Embryonic facial prominence (tissue), 1 donor: ENCODE measurements around the gene CCND1.

Experiments
- DNase-seq: peaks from one replicate; pipeline ENCODE4 v3.0.0-alpha.2; 2016; ENCODE audit errors: extremely low spot score

CCND1 gene

DNA sequence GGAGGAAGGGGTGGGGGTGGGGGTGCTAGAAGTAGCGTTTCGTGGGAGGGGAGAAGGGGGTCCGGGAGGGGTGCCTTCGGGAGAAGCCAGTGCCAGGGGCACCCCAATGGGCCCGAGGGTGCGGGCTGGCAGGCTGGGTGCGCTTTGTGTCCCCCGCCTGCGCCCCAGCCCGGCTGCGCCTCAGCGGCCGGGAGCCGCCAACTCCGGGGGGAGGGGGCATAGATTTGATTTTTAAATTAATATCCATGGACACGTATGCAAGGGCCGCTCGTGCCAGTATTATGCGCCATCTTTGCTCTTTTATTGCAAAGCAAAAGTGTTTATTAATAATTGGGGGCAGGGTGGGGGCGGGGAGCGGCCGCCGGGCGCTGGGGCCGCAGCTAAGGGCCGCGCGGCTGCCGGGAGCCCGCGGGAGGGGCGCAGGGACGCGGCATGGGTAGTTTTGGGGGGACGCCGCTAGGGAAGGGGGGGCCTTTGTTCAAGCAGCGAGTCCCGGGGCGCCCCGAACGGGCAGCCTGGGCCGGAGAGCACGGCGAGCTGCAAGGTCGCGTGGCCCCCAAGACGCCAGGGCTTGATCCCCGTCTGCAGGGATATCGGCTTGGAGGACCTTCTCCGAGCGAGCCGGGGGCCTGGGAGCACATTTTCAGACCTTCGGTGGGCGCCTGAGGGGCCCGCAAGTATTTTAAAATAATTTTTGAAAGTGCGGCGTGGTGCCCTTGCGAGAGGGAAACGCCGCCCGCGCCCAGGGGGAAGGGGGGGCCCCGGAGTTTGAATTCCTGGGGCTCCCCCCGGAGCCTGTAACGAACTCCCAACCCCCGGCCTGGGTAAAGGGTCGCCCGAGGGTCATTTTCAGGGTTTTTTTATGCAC is 959 bp downstream of the CCND1 start:
- no peak for DNase-seq

DNA sequence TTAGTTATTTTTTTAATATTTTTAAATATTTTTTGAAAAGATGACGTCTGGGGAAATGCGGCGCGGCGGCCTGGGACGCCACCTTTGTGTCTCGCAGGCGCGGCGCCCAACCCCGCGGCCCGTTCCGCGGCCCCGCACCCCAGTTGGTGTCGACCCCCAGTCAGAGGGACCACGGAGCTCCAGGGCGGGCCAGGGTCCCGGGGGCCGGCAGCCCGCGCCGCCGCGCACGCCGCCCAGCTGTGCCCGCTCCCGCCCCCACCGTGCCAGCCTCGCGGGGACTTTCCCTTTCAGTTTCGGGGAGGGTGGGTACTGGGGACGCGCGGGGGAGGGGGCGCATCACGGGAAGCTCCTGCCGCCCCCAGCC is 1.6 kb downstream of the CCND1 start:
- no peak for DNase-seq

DNA sequence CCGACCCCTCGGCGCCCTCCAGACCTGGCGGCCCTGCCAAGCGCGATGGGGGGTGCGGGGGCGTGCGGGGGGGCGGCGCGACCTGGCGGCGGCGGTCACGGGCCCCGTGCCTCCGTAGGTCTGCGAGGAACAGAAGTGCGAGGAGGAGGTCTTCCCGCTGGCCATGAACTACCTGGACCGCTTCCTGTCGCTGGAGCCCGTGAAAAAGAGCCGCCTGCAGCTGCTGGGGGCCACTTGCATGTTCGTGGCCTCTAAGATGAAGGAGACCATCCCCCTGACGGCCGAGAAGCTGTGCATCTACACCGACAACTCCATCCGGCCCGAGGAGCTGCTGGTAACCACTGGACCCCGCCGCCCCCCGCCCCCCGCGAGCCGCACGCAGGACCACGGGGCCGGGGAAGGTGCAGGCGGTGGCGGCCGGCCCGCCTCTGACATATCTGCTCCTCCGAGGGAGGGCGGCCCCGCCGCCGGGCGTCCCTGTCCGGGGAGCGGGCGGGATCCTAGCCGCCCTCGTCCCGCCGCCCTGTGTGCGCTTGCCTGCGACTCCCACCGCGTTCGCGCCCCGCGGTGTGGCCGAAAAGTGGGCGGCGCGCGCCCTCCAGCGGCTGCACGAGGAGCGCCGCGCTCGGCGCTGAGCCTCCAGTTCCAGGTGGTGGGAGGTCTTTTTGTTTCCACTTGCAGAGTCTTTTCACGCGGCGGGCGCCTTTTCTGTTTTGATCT is 2.1 kb downstream of the CCND1 start:
- DNase-seq, result peak; percentile 60

DNA sequence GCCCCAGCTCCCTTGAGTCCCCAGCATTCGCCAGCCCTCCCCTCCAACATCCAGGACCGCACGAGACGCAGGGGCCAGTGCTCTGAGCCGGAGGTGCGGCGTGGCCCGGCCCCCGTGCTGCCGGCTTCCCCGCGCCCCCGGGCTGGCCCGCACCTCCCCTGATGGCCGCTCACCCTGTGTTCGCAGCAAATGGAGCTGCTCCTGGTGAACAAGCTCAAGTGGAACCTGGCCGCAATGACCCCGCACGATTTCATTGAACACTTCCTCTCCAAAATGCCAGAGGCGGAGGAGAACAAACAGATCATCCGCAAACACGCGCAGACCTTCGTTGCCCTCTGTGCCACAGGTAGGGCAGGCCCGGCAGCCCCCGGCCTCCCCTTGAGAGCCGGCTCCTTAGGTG is 2.7 kb downstream of the CCND1 start:
- DNase-seq, result no peak

DNA sequence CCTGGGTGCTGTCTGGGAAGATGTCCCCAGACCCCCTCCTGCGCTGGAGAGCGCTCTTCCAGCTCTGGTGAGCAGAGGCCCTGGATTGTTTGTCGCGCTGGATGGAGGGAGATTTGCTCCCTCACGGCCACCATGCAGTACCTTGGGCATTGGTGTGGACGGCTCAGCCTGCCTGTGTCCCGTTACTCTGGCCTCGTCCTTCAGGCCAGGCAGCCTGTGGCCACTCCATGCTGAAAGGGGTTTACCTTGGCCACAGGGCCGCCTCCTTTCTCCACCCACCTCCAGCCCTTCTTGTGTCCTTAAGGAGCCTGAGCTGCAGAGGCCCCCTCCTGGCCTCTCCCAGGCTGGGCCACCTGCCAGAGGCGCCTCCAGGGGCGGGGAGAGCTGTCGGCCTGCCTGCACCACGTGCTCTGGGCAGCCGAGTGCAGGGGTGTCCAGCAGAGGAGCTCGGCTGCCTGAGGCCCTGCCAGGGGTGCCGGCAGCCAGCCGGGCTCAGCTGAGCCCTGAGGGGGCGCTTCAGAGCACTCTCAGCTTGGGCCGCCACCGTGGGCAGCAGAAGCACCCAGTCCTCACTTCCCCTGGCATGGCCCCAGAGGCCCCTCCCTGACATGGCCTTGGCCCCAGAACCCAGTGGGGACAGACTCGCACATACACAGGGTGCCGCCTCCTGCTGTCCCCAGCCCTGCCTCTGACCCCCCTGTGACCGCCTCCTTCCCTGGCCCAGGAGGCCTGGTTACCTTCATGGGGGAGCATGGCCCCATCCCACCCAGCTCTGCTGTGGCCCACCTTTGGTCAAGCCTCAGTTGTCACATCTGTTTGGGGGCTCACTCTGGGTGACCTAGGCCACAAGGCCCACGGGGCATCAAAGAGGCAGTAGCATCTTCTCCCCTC is 3.4 kb downstream of the CCND1 start:
- no peak for DNase-seq

DNA sequence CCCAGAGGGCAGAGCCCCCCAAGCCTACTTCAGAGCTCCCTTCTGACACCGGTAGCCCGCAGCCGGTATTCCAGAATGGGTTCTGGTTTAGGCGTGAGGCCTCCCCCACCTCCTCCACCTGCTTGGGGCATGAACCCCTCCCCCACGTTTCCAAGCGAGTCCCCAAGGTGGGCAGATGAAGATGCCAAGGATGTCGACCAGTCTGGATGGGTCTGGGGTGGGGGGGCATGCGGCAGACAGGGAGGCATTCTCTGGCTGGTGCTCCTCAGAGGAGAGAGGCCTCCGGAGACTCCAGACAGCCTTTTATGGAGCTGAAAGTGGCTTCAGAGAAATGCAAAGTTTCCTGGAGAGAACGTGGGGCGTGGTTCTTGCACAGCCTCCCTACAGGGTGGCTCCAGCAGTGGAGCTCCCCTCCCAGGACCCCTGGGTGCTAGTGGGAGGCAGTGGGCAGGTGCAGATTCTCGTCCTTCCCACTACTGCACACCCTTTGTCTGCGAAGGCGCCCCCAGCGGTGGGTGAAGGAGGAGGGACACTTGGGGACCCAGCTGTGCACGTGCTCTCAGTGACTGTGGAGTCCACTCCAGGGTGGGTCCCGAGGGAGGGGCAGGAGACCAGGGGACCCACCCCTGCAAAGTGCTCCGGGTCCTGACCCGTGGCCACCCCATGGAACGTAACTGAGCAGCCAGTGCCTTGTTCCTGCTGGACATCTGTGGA is 4.2 kb downstream of the CCND1 start:
- no peak for DNase-seq

DNA sequence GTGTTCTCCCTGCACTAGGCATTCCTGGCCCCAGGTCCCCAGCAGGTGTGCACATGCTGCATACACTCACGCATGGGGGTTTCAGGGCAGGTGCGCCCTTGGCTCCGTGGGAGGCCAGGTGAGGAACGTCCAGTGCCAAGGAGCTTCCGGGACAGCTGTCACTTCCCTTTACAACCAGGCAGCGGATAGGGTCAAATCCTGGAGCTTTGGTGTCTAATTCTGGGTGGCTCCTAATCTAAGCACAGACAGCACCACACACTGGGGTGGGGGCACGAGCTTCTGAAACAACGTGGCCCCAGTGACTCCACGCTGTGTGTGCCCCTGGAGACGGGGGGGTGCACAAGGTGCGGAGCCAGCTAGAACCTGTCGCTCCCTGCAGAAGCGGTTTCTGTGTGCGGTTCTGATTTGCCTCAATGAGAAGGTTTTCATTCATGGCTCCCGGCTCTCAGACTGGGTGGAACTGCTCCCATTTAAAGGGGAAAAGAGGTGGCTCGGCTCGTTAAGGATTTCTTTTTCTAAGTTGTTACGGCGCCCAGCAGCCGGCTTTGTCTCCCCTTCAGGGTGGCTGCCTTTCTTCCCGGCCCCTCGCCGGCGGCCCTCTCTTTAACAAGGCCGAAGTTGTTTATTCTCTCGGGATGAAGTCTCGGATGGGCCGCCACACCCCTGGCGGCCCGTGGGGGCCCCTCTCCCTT is 5.0 kb downstream of the CCND1 start:
- no peak for DNase-seq

DNA sequence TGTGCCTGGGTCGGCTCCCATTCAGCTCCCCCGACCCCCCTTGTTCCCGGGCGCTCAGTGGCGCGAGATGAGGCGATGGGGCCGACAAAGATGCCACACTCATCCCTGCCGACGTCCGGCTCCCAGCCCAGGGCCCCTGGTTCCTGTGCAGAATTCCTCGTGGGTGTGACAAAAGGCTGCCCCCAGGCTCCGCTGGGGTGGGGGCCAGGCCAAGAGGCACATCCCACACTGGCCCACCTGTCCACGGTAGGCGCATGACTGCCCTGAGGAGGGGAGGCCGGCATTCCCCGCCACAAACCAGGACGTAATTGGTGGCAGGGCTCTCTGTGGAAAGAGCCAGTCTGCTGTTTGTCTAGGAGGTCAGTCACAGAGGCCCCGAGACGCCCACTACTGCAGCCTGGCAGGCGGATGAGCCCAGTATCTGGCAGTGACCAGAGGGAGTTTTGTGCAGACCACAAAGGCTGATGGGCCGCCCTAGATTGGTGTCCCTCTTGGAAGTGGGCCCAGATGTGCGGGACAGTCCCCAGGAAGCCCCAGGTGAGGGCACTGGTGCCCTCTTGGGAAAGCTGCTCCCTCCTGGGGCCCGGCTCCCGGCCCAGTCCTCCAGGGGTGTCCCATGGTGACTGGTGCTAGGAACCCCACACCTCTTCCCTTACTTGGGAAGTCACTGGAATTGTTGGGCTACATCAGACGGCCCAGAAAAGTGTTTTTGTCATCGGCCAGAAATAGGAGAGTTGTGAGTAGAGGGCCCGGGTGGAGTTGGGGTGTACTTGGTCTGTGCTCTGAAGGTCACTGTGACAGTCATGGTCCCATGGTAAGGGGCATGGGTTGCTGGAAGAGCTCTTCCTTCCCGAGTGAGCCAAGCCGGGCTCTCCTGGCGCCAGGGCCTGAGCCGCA is 5.8 kb downstream of the CCND1 start:
- DNase-seq, result no peak

DNA sequence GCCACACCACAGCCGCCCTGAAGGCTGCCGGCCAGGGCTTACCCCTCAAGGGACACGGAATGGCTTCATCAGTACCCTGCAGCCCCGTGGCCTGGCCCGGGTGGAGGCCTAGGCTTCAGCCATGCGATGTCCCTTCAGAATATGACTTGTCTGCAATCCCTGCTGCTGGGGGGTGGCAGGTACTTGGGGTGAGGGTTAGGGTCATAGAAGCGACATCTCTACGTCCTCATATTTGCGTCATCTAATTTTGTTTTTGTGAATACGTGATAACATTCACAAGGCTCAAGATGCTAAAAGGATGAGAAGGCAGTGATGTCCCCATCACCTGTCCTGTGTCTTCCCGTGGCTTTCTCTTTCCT is 6.4 kb downstream of the CCND1 start:
- no peak for DNase-seq

DNA sequence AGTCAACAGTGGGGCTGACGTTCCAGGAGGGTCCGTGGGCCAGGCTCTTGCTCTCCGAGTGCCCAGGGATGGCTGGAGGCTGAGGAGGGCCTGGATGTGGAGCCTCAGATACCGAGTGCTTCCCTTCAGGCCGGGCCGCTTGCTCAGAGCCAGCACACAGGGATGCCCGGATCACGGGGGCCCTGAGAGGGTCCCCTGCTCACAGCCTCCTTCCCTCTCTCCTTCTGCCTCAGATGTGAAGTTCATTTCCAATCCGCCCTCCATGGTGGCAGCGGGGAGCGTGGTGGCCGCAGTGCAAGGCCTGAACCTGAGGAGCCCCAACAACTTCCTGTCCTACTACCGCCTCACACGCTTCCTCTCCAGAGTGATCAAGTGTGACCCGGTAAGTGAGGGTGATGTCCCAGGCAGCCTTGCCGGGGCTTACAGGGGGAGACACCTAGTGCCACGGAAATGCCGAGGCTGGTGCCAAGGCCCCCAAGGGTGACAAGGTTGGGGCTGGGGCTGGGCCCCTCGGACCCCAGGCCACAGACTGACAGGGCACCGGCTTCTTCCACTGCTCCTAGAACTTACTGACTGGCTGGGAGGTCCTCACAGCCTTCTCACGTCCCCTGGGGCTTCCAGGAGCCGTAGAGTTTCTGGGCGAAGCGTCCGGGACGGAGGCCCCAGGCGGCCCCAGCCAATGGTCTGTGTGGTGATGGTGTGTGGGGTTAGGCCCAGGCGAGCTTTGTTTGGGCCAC is 7.0 kb downstream of the CCND1 start:
- DNase-seq, result no peak

DNA sequence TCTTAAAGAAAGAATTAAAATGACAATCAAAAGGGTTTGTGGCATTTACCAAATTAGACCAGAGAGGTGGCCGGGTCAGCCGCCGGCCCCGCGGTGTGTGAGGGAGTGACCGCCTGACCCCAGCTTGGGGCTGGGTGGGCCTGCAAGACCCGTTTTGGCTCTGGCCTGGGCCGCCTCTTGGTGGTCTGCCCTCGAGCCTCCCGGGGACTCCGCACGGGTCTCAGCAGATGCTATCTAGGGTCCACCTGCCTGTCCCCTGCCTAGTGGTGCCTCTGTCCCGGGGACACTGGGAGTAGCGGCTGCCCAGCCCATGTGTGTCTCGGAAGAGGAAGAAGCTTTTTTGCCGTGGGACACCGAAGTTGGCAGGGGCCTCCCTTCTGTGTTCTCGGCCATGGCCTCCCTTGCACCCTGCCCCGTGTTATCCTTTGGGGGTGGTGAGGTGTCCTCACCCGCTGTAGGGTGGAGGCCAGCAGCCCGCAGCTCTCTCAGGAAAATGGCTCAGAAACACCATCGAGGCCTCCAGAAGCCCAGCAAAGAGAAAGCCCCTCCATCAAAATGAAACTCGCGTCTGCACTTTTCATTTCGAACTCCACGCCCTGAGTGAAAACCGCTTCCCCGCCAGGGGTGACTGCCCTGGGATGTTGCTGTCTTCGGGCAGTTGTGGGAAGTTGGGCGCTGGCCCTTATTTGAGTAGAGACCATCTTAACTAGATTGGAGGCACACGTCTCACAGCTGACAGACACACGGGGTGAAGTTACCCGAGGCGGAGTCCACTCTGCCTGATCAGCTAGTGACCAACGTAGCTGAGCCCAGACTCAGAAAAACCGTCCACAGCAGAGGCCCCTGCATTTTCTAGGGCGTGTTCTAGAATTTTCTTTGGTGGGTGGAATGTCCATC is 8.0 kb downstream of the CCND1 start:
- no peak for DNase-seq

DNA sequence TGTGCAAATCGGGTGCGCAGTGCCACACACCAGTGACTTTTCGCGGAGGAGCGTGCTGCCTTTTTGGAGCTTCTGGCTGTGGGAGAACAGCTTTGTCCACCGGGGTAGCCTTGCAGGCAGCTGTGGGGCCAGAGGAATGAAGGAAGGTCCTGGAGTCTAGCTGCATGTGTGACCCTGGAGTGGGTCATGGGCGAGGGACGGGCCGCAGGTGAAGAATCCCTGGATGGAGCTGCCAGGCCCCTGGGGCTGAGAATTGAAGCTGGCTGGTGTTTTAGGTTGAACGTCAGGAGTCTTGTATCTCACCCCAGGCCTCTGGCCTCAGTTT is 8.6 kb downstream of the CCND1 start:
- no peak for DNase-seq

DNA sequence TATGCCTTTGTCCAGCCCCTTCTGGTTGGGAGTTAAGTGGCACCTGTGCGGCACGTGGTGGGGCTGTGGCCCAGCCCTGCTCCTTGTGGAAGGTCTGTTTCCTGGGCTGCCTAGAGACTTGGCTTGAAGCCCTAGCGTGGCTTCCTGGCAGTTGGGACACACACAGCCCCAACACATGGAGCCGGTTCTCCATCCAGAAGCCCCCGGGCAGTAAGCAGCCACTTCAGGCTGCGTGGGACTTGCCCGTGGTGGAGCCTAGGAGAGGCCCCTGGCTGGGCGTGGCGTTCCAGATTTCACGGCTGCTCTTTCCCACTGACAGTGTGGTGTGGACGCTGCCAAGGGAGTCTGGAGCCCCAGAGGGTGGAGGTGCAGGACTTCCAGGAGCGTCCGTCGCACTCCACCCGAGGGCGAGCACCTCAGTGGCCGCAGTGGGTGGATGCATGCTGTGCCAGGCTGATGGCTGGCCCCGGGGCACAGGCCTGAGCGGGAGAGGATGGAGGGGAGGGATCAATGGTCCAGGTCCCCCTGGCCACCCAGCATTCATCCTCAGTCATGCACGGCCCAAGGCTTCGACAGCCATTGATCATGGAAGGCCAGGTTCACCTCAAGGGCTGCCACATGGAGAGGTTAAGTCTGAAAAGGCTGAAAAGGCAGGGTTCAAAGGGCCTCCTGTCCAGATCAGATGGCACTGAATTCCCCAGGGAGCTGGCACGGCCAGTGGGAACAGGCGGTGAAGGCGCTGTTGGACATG is 9.3 kb downstream of the CCND1 start:
- no peak for DNase-seq

DNA sequence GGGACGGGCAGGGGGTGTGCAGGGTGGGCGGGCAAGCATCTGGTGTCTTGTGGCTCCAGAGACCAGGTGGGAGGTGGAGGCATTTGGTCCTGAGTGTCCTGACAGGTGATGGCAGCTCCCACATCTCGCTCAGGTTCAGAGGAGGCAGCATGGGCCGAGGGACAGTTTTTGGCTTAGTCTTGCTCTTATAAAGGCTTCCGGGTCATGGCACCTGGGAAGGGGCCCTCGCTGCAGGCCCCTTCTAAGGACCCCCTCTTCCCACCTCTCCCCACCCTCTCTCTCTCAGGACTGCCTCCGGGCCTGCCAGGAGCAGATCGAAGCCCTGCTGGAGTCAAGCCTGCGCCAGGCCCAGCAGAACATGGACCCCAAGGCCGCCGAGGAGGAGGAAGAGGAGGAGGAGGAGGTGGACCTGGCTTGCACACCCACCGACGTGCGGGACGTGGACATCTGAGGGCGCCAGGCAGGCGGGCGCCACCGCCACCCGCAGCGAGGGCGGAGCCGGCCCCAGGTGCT is 9.9 kb downstream of the CCND1 start:
- no peak for DNase-seq

DNA sequence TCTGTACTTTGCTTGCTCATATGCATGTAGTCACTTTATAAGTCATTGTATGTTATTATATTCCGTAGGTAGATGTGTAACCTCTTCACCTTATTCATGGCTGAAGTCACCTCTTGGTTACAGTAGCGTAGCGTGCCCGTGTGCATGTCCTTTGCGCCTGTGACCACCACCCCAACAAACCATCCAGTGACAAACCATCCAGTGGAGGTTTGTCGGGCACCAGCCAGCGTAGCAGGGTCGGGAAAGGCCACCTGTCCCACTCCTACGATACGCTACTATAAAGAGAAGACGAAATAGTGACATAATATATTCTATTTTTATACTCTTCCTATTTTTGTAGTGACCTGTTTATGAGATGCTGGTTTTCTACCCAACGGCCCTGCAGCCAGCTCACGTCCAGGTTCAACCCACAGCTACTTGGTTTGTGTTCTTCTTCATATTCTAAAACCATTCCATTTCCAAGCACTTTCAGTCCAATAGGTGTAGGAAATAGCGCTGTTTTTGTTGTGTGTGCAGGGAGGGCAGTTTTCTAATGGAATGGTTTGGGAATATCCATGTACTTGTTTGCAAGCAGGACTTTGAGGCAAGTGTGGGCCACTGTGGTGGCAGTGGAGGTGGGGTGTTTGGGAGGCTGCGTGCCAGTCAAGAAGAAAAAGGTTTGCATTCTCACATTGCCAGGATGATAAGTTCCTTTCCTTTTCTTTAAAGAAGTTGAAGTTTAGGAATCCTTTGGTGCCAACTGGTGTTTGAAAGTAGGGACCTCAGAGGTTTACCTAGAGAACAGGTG is 11.1 kb downstream of the CCND1 start:
- no peak for DNase-seq

DNA sequence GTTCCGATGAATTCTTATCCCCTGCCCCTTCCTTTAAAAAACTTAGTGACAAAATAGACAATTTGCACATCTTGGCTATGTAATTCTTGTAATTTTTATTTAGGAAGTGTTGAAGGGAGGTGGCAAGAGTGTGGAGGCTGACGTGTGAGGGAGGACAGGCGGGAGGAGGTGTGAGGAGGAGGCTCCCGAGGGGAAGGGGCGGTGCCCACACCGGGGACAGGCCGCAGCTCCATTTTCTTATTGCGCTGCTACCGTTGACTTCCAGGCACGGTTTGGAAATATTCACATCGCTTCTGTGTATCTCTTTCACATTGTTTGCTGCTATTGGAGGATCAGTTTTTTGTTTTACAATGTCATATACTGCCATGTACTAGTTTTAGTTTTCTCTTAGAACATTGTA is 12.0 kb downstream of the CCND1 start:
- no peak for DNase-seq
